GM19397 (cell line): Measurements from ENCODE around the gene PRKCZ.
"Not testable (repeated sequence)": the region's sequence is repeated elsewhere in the genome, so short reads cannot be mapped to it uniquely, and the experiment has no call there.

Experiments used
- ATAC-seq: cut with Tn5 transposase; IDR thresholded peaks from one replicate; pipeline ENCODE4 v1.9.1; 2021; ENCODE audit warnings: mild to moderate bottlenecking, moderate library complexity; ENCODE audit not compliant: unreplicated experiment

PRKCZ gene

GRCh38 chr1:2130156-2130555, 79.9 kb downstream of the PRKCZ start:
- ATAC-seq = no peak

GRCh38 chr1:2130871-2131289, 80.7 kb downstream of the PRKCZ start:
- ATAC-seq = no peak

GRCh38 chr1:2132222-2133038, 82.2 kb downstream of the PRKCZ start:
- no peak for ATAC-seq

- ATAC-seq = peak; percentile 64
Measured at GRCh38 chr1:2133039-2133878, 83.0 kb downstream of the PRKCZ start.

- no peak for ATAC-seq
Measured at GRCh38 chr1:2133879-2134215, 83.6 kb downstream of the PRKCZ start.

- no peak for ATAC-seq
Measured at GRCh38 chr1:2134266-2134620, 84.0 kb downstream of the PRKCZ start.

GRCh38 chr1:2134621-2135307, 84.6 kb downstream of the PRKCZ start:
- ATAC-seq = no peak

- no peak for ATAC-seq
Measured at GRCh38 chr1:2135441-2135841, 85.2 kb downstream of the PRKCZ start.

GRCh38 chr1:2135941-2136340, 85.7 kb downstream of the PRKCZ start:
- ATAC-seq = no peak

GRCh38 chr1:2136386-2137235, 86.4 kb downstream of the PRKCZ start:
- ATAC-seq = no peak

- no peak for ATAC-seq
Measured at GRCh38 chr1:2137257-2138121, 87.3 kb downstream of the PRKCZ start.

GRCh38 chr1:2139156-2139555, 88.9 kb downstream of the PRKCZ start:
- not testable (repeated sequence) for ATAC-seq

- ATAC-seq = no peak
Measured at GRCh38 chr1:2141025-2141424, 90.8 kb downstream of the PRKCZ start.

- ATAC-seq = no peak
Measured at GRCh38 chr1:2143814-2144500, 93.7 kb downstream of the PRKCZ start.

GRCh38 chr1:2144501-2145090, 94.4 kb downstream of the PRKCZ start:
- ATAC-seq = no peak

GRCh38 chr1:2145946-2146835, 96.0 kb downstream of the PRKCZ start:
- no peak for ATAC-seq

- no peak for ATAC-seq
Measured at GRCh38 chr1:2146836-2147517, 96.8 kb downstream of the PRKCZ start.
